GM23248 (cell line): Measurements from ENCODE around the gene EIF3B. TPM values are rescaled to one million over a fixed set of nuclear protein-coding genes. Genes with fewer than 3 reads are reported as not detected.

Experiments
- DNase-seq: peaks from one replicate; pipeline ENCODE4 v3.0.0-alpha.2; 2015
- H2AFZ ChIP-seq: fragments of 200-600 bp; sonication (generic); 2 replicates; pipeline ENCODE4 v1.6.1; 2016; ENCODE audit warnings: antibody characterized with exemption
- H3F3A ChIP-seq: fragments of 200-600 bp; sonication (generic); 2 replicates; pipeline ENCODE4 v1.6.1; 2016; ENCODE audit warnings: mild to moderate bottlenecking, antibody characterized with exemption, mixed run types; ENCODE audit not compliant: insufficient read depth
- H3K27ac ChIP-seq: fragments of 200-600 bp; sonication (generic); 2 replicates; pipeline ENCODE4 v1.5.1; 2016; ENCODE audit warnings: mild to moderate bottlenecking
- H3K27me3 ChIP-seq: fragments of 200-600 bp; sonication (generic); replicated peaks from 2 replicates; pipeline ENCODE4 v1.6.1; 2016; ENCODE audit warnings: mild to moderate bottlenecking; ENCODE audit not compliant: insufficient read depth
- H3K36me3 ChIP-seq: fragments of 200-600 bp; sonication (generic); 2 replicates; pipeline ENCODE4 v1.6.1; 2016; ENCODE audit warnings: low read depth, mild to moderate bottlenecking
- H3K4me1 ChIP-seq: fragments of 200-600 bp; sonication (generic); 2 replicates; pipeline ENCODE4 v1.6.1; 2016; ENCODE audit warnings: mild to moderate bottlenecking; ENCODE audit not compliant: insufficient read depth
- H3K4me2 ChIP-seq: fragments of 200-600 bp; sonication (generic); one replicate; pipeline ENCODE4 v1.6.1; 2016; ENCODE audit warnings: mild to moderate bottlenecking; ENCODE audit not compliant: unreplicated experiment
- H3K4me3 ChIP-seq: fragments of 200-600 bp; sonication (generic); 2 replicates; pipeline ENCODE4 v1.5.1; 2016; ENCODE audit warnings: mild to moderate bottlenecking
- H3K79me2 ChIP-seq: fragments of 200-600 bp; sonication (generic); 2 replicates; pipeline ENCODE4 v1.6.1; 2016; ENCODE audit warnings: mild to moderate bottlenecking; ENCODE audit not compliant: insufficient read depth
- H3K9ac ChIP-seq: fragments of 200-600 bp; sonication (generic); 2 replicates; pipeline ENCODE4 v1.6.1; 2016; ENCODE audit warnings: mild to moderate bottlenecking
- H3K9me2 ChIP-seq: fragments of 200-600 bp; sonication (generic); 2 replicates; pipeline ENCODE4 v1.6.1; 2016; ENCODE audit warnings: mixed run types, mild to moderate bottlenecking, moderate library complexity; ENCODE audit not compliant: insufficient read depth
- H3K9me3 ChIP-seq: fragments of 200-600 bp; sonication (generic); one replicate; pipeline ENCODE4 v1.6.1; 2017; ENCODE audit warnings: low read depth
- H4K20me1 ChIP-seq: fragments of 200-600 bp; sonication (generic); 2 replicates; pipeline ENCODE4 v1.6.0; 2016; ENCODE audit not compliant: insufficient read depth
- EZH2 ChIP-seq: fragments of 200-600 bp; sonication (generic); IDR thresholded peaks from 2 replicates; pipeline ENCODE4 v1.6.1; 2018; ENCODE audit warnings: antibody characterized with exemption, mild to moderate bottlenecking; ENCODE audit not compliant: insufficient read depth, poor library complexity, severe bottlenecking
- EZH2phosphoT487 ChIP-seq: fragments of 200-600 bp; sonication (generic); IDR thresholded peaks from 2 replicates; pipeline ENCODE4 v1.6.1; 2018; ENCODE audit warnings: antibody characterized with exemption, moderate library complexity, mild to moderate bottlenecking, low read depth; ENCODE audit not compliant: insufficient read depth
- WGBS, 2 experiments: methylation state at CpG; one replicate each; pipeline ENCODE4 v1.1.6; 2015 to 2017; ENCODE audit warnings: low lambda C conversion rate in 2 of 2, low coverage in 1 of 2; ENCODE audit errors: missing lambda C conversion rate in 2 of 2; 5-methylcytosine and 5-hydroxymethylcytosine counted together
- in situ Hi-C: fragments of 300-500 bp; cut with MboI; formaldehyde crosslinking; loops from 2 replicates; pipeline ENCODE4 v1.15.0; 2020
- polyA plus RNA-seq: library from polyadenylated mRNA; unstranded; fragments of >200 nt; fragmentation: Nextera tagmentation; extraction: Ambion mirVana; gene quantifications from 2 replicates; pipeline ENCODE4 v1.2.1, GENCODE V29; 2016
- total RNA-seq: library from RNA; depleted of rRNA; stranded (reverse); fragments of >200 nt; shearing (Covaris generic); gene quantifications from 2 replicates; pipeline ENCODE4 v1.2.3, GENCODE V29; 2014

The EIF3B gene
- total and polyA plus RNA-seq, 2 experiments from 2014 or later: 79.5 to 180 TPM

- peak overlapping the region; percentile 98 for H3K9ac ChIP-seq
- H3K27ac ChIP-seq: no peak overlapping the region
- H3K4me3 ChIP-seq: peak overlapping the region; percentile 92
- H3K27me3 ChIP-seq: no peaks in the 10 kb centered on the region
- TF ChIP-seq EZH2phosphoT487: no peak
- no peak for TF ChIP-seq EZH2
- peaks cover 89% of the 10 kb centered on the region for H3K79me2 ChIP-seq
- H3K4me2 ChIP-seq: peak overlapping the region; percentile 96
- DNase-seq: peak; percentile 50
- no peaks in the 10 kb centered on the region for H3K9me2 ChIP-seq
- H2AFZ ChIP-seq: no peak overlapping the region
- H3F3A ChIP-seq: 0 out of 2 replicates have a peak, but pooled peaks cover 7% of the 10 kb centered on the region
- H3K4me1 ChIP-seq: peaks cover 18% of the 10 kb centered on the region
- no peaks in the 10 kb centered on the region for H3K9me3 ChIP-seq
- peaks cover 20% of the 10 kb centered on the region for H4K20me1 ChIP-seq
- 81 to 83% methylated on average over 8 of the region's 8 CpGs for WGBS, 2 experiments
- peaks cover 34% of the 10 kb centered on the region; the same call in 1 of the 2 replicates for H3K36me3 ChIP-seq
- in situ Hi-C loops: no loop called here
These were observed 2.5 kb downstream of the EIF3B start for GRCh38 chr7:2357165-2357564.

DNA sequence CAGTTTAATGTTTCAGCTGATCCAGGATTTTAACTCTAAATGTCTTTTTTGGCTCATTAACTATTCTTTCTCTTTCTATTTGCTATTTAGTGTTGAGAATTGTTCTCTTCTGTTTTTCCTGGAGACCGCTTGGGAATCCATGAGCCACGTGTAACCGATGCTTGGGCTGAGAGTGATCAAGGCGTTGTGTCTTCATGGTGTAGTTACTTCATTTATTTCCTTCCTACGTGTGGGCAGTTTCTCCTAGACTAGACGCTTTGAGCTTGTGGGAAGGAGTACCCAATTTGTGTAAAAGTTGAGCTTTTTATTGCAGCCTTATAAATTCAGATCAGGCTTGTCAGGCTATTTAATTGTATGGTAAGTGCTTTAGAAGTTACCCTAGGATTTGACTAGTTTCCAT is 2.9 kb downstream of the EIF3B start:
- DNase-seq: peak; percentile 26
- Histone ChIP-seq H4K20me1 (peaks cover 20% of the 10 kb centered on the region), H3K79me2 (peaks cover 89% of the 10 kb centered on the region), H3K9me2 (no peaks in the 10 kb centered on the region), H3K27ac (no peak overlapping the region), H3K9me3 (no peaks in the 10 kb centered on the region), H3K36me3 (peaks cover 38% of the 10 kb centered on the region), H3K9ac (peak overlapping the region; percentile 98), H3F3A (0 out of 2 replicates have a peak, but pooled peaks cover 7% of the 10 kb centered on the region), H3K4me1 (peaks cover 18% of the 10 kb centered on the region), H3K4me2 (peak overlapping the region; percentile 96), H3K4me3 (peak overlapping the region; percentile 92; the same call in 1 of the 2 replicates), H3K27me3 (no peaks in the 10 kb centered on the region), H2AFZ (no peak overlapping the region)
- TF ChIP-seq EZH2phosphoT487 (no peak), EZH2 (no peak)
- 31 to 32% methylated on average over 6 of the region's 6 CpGs for WGBS, 2 experiments
- in situ Hi-C loops: no loop called here

- Histone ChIP-seq H3K27ac (no peak overlapping the region), H3K9ac (0 out of 2 replicates have a peak overlapping the region, but pooled peaks have one; percentile 12), H3K4me1 (peaks cover 8% of the 10 kb centered on the region), H3F3A (0 out of 2 replicates have a peak, but pooled peaks cover 7% of the 10 kb centered on the region), H3K4me3 (no peak overlapping the region), H3K79me2 (peaks cover 92% of the 10 kb centered on the region), H2AFZ (no peak overlapping the region), H3K27me3 (no peaks in the 10 kb centered on the region), H3K36me3 (peaks cover 51% of the 10 kb centered on the region), H3K4me2 (no peak overlapping the region), H3K9me2 (no peaks in the 10 kb centered on the region), H3K9me3 (no peaks in the 10 kb centered on the region), H4K20me1 (peaks cover 20% of the 10 kb centered on the region)
- TF ChIP-seq EZH2phosphoT487 (no peak), EZH2 (no peak)
- 53 to 54% methylated on average over 8 of the region's 8 CpGs for WGBS, 2 experiments
- DNase-seq: no peak
- in situ Hi-C loops: no loop called here
These were observed 4.4 kb downstream of the EIF3B start for GRCh38 chr7:2358968-2359527.

GRCh38 chr7:2359610-2360009 is 5.0 kb downstream of the EIF3B start:
- WGBS, 2 experiments: 82 to 85% methylated on average over 11 of the region's 11 CpGs
- in situ Hi-C loops: no loop called here
- H4K20me1 ChIP-seq: peaks cover 20% of the 10 kb centered on the region

More at GRCh38 chr7:2359610-2360009, 5.0 kb downstream of the EIF3B start:
- H3K4me3 ChIP-seq: no peak overlapping the region
- no peak overlapping the region for H3K27ac ChIP-seq
- no peaks in the 10 kb centered on the region for H3K9me2 ChIP-seq
- H2AFZ ChIP-seq: no peak overlapping the region
- no peak for TF ChIP-seq EZH2
- TF ChIP-seq EZH2phosphoT487: no peak
- H3K9ac ChIP-seq: no peak overlapping the region
- peaks cover 8% of the 10 kb centered on the region for H3K4me1 ChIP-seq
- peaks cover 97% of the 10 kb centered on the region for H3K79me2 ChIP-seq
- H3K27me3 ChIP-seq: no peaks in the 10 kb centered on the region
- no peaks in the 10 kb centered on the region for H3K9me3 ChIP-seq
- H3K4me2 ChIP-seq: no peak overlapping the region
- H3K36me3 ChIP-seq: peaks cover 57% of the 10 kb centered on the region
- DNase-seq: no peak
- 0 out of 2 replicates have a peak, but pooled peaks cover 7% of the 10 kb centered on the region for H3F3A ChIP-seq
